Measurements from ENCODE around the gene PCDHGA1.

- TF ChIP-seq CTCF (optimal IDR thresholded peaks at IDR 0.05 in 1 of 3, IDR thresholded peaks at IDR 0.05 in 1 of 3, conservative IDR thresholded peaks at IDR 0.05 in 1 of 3; ENCODE audit: extremely low read depth in 1 of 3, insufficient read depth in 2 of 3, low read length in 3 of 3), result no peak
- TF ChIP-seq EZH2 (IDR thresholded peaks at IDR 0.05; ENCODE audit: low read length), result no peak
Observed at GRCh38 chr5:141506381-141507155, 176.3 kb downstream of the PCDHGA1 start.

All from keratinocyte (primary cell).